WTC11 (cell line): ENCODE data around the gene MARS1. TPM values are rescaled to one million over a fixed set of nuclear protein-coding genes. Genes with fewer than 3 reads are reported as not detected.

ENCODE experiments used
- ATAC-seq: fragments of 200-7000 bp; cut with Tn5 transposase; 2 replicates; pipeline ENCODE4 v1.10.0; 2021; ENCODE audit warnings: mild to moderate bottlenecking, moderate library complexity
- CTCF ChIA-PET: fragments of 300-600 bp; sonication (Branson Sonifier 250); formaldehyde crosslinking; loops from one replicate; lab custom pipeline; 2021; ENCODE audit warnings: antibody characterized with exemption; lab: Charles Lee
- POLR2A ChIA-PET: fragments of 350-600 bp; sonication (Branson Sonifier 250); formaldehyde crosslinking; loops from one replicate; lab custom pipeline; 2021; ENCODE audit warnings: antibody characterized with exemption; lab: Charles Lee
- DNase-seq: peaks from one replicate; pipeline ENCODE4 v3.0.0; 2021; ENCODE audit warnings: low spot score
- H3K27ac Mint-ChIP-seq: 2 replicates; pipeline ENCODE4 v1.8.0; 2021; ENCODE audit warnings: mixed read lengths
- H3K27me3 Mint-ChIP-seq: 2 replicates; pipeline ENCODE4 v1.8.0; 2021; ENCODE audit warnings: low read depth, mild to moderate bottlenecking, moderate library complexity, mixed read lengths
- H3K36me3 Mint-ChIP-seq: 2 replicates; pipeline ENCODE4 v1.8.0; 2021; ENCODE audit warnings: mixed read lengths
- H3K4me1 Mint-ChIP-seq: 2 replicates; pipeline ENCODE4 v1.8.0; 2022; ENCODE audit warnings: mixed read lengths
- H3K4me3 Mint-ChIP-seq: 2 replicates; pipeline ENCODE4 v1.8.0; 2021; ENCODE audit warnings: mild to moderate bottlenecking, moderate library complexity, mixed read lengths
- H3K9me3 Mint-ChIP-seq: 2 replicates; pipeline ENCODE4 v1.8.0; 2021; ENCODE audit warnings: mixed read lengths
- ATF1 ChIP-seq: sonication (generic); formaldehyde crosslinking; IDR thresholded peaks from 2 replicates; pipeline ENCODE4 v1.8.1; 2023; ENCODE audit warnings: mild to moderate bottlenecking, moderate library complexity, missing genetic modification reagents
- E2F4 ChIP-seq: sonication (generic); formaldehyde crosslinking; IDR thresholded peaks from 2 replicates; pipeline ENCODE4 v1.8.1; 2022; ENCODE audit warnings: low read depth, mild to moderate bottlenecking, moderate library complexity, missing genetic modification reagents, borderline replicate concordance
- EMX1 ChIP-seq: fragments of 250-450 bp; sonication (Bioruptor Pico); IDR thresholded peaks from 2 replicates; pipeline ENCODE4 v1.8.0; 2021; ENCODE audit warnings: mild to moderate bottlenecking
- ESRRA ChIP-seq: sonication (generic); formaldehyde crosslinking; IDR thresholded peaks from 2 replicates; pipeline ENCODE4 v1.8.1; 2022; ENCODE audit warnings: mild to moderate bottlenecking, missing genetic modification reagents, borderline replicate concordance
- ETV6 ChIP-seq: sonication (generic); formaldehyde crosslinking; IDR thresholded peaks from 2 replicates; pipeline ENCODE4 v1.8.1; 2022; ENCODE audit warnings: mild to moderate bottlenecking, missing genetic modification reagents
- IRF2 ChIP-seq: sonication (generic); formaldehyde crosslinking; IDR thresholded peaks from 2 replicates; pipeline ENCODE4 v1.8.0; 2022; ENCODE audit warnings: low read depth, missing genetic modification reagents, borderline replicate concordance
- JUN ChIP-seq: sonication (generic); formaldehyde crosslinking; IDR thresholded peaks from 2 replicates; pipeline ENCODE4 v1.8.0; 2023; ENCODE audit warnings: mild to moderate bottlenecking, missing genetic modification reagents
- MLX ChIP-seq: sonication (generic); formaldehyde crosslinking; IDR thresholded peaks from 2 replicates; pipeline ENCODE4 v1.8.1; 2023; ENCODE audit warnings: mild to moderate bottlenecking, missing genetic modification reagents, moderate library complexity
- NR3C1 ChIP-seq: sonication (generic); formaldehyde crosslinking; conservative IDR thresholded peaks from 2 replicates; pipeline ENCODE4 v1.8.1; 2023; ENCODE audit warnings: low read depth, mild to moderate bottlenecking, missing genetic modification reagents
- OVOL2 ChIP-seq: fragments of 250-450 bp; sonication (Bioruptor Pico); IDR thresholded peaks from 2 replicates; pipeline ENCODE4 v1.9.0; 2021; ENCODE audit warnings: mild to moderate bottlenecking, borderline replicate concordance
- PRDM15 ChIP-seq: sonication (generic); formaldehyde crosslinking; IDR thresholded peaks from 2 replicates; pipeline ENCODE4 v1.8.0; 2022; ENCODE audit warnings: missing genetic modification reagents
- SMAD4 ChIP-seq: sonication (generic); formaldehyde crosslinking; IDR thresholded peaks from 2 replicates; pipeline ENCODE4 v1.8.0; 2022; ENCODE audit warnings: mild to moderate bottlenecking, missing genetic modification reagents
- TEAD4 ChIP-seq: sonication (generic); formaldehyde crosslinking; IDR thresholded peaks from 2 replicates; pipeline ENCODE4 v1.8.0; 2022; ENCODE audit warnings: mild to moderate bottlenecking, missing genetic modification reagents
- TP53 ChIP-seq: sonication (generic); formaldehyde crosslinking; IDR thresholded peaks from 2 replicates; pipeline ENCODE4 v1.8.1; 2023; ENCODE audit warnings: mild to moderate bottlenecking, missing genetic modification reagents
- ZNF232 ChIP-seq: sonication (generic); formaldehyde crosslinking; IDR thresholded peaks from 2 replicates; pipeline ENCODE4 v1.8.0; 2022; ENCODE audit warnings: mild to moderate bottlenecking, missing genetic modification reagents
- ZNF396 ChIP-seq: fragments of 250-450 bp; sonication (Bioruptor Pico); IDR thresholded peaks from 2 replicates; pipeline ENCODE4 v1.8.0; 2021; ENCODE audit warnings: mild to moderate bottlenecking, moderate library complexity, borderline replicate concordance
- ZSCAN18 ChIP-seq: fragments of 250-450 bp; sonication (Bioruptor Pico); IDR thresholded peaks from 2 replicates; pipeline ENCODE4 v2.1.2; 2022; ENCODE audit warnings: mild to moderate bottlenecking, moderate library complexity
- total RNA-seq: library from RNA; stranded (reverse); gene quantifications from 3 replicates; pipeline ENCODE4 v1.2.3, GENCODE V29; 2021
- TF ChIP-seq, protein P1 (sequence below): sonication (generic); formaldehyde crosslinking; IDR thresholded peaks from 2 replicates; pipeline ENCODE4 v1.8.1; 2023; ENCODE audit warnings: mild to moderate bottlenecking, missing genetic modification reagents, borderline replicate concordance
- TF ChIP-seq, protein P2 (sequence below): sonication (generic); formaldehyde crosslinking; IDR thresholded peaks from 2 replicates; pipeline ENCODE4 v1.8.0; 2023; ENCODE audit warnings: mild to moderate bottlenecking, missing genetic modification reagents

MARS1 gene
- total RNA-seq, 1 experiment from 2014 or later, result 367 TPM

DNA sequence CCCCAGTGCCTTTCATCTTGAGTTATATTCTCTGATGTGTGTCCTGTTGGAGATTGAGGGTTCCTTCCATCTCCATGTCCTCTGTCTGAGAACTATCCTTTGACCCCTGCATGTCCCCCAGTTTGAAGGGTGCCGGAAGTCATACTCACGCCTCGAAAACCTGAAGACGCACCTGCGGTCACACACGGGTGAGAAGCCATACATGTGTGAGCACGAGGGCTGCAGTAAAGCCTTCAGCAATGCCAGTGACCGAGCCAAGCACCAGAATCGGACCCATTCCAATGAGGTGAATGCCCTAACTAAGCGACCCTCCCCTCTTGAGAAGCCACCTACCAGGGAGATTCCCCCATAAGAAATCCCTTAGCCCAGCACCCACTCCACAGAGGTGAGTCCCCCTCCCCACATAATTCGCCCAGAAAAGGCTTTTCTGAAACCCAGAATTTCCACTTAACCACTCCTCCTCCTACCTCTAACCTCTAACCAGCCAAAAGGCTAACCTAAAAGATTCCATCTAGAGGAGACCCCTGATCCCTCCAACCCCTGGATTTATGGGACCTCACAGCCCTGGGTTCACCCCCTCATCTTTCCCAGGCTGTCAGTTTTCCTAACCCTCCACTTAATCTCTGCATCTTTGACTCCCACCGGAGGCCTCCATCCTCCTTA is 20.5 kb upstream of the MARS1 start (continued):
- no peak for TF ChIP-seq E2F4
- TF ChIP-seq TEAD4, result no peak
- no peak for TF ChIP-seq ATF1 (CRISPR knock-in tag)

DNA sequence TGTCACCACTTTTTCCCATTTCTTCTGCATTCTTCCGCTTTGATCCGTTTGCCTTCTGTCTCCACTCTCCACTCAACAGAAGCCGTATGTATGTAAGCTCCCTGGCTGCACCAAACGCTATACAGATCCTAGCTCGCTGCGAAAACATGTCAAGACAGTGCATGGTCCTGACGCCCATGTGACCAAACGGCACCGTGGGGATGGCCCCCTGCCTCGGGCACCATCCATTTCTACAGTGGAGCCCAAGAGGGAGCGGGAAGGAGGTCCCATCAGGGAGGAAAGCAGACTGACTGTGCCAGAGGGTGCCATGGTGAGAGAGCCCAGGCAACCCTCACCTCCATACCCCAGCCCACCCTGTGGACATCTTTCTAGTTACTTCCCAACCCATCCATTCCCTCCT is 20.0 kb upstream of the MARS1 start:
- ChIA-PET POLR2A (no interaction called here), CTCF (interaction anchor here (0.6 kb wide), 1 partner anchor 20 kb away, joined by 3 read pairs; the partner anchor contains the start of gene MARS1)
- Mint-ChIP-seq H3K27me3 (peaks cover 26% of the 10 kb centered on the region), H3K4me1 (peaks cover 6% of the 10 kb centered on the region), H3K27ac (no peak overlapping the region), H3K4me3 (no peak overlapping the region), H3K36me3 (0 out of 2 replicates have a peak, but pooled peaks cover 3% of the 10 kb centered on the region), H3K9me3 (no peaks in the 10 kb centered on the region)
- DNase-seq (no peak), ATAC-seq (no peak)
- TF ChIP-seq, protein P1, sequence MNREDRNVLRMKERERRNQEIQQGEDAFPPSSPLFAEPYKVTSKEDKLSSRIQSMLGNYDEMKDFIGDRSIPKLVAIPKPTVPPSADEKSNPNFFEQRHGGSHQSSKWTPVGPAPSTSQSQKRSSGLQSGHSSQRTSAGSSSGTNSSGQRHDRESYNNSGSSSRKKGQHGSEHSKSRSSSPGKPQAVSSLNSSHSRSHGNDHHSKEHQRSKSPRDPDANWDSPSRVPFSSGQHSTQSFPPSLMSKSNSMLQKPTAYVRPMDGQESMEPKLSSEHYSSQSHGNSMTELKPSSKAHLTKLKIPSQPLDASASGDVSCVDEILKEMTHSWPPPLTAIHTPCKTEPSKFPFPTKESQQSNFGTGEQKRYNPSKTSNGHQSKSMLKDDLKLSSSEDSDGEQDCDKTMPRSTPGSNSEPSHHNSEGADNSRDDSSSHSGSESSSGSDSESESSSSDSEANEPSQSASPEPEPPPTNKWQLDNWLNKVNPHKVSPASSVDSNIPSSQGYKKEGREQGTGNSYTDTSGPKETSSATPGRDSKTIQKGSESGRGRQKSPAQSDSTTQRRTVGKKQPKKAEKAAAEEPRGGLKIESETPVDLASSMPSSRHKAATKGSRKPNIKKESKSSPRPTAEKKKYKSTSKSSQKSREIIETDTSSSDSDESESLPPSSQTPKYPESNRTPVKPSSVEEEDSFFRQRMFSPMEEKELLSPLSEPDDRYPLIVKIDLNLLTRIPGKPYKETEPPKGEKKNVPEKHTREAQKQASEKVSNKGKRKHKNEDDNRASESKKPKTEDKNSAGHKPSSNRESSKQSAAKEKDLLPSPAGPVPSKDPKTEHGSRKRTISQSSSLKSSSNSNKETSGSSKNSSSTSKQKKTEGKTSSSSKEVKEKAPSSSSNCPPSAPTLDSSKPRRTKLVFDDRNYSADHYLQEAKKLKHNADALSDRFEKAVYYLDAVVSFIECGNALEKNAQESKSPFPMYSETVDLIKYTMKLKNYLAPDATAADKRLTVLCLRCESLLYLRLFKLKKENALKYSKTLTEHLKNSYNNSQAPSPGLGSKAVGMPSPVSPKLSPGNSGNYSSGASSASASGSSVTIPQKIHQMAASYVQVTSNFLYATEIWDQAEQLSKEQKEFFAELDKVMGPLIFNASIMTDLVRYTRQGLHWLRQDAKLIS (CRISPR knock-in tag), result no peak
- TF ChIP-seq IRF2 (CRISPR knock-in tag) (no peak), ETV6 (CRISPR knock-in tag) (no peak), NR3C1 (CRISPR knock-in tag) (no peak), MLX (CRISPR knock-in tag) (no peak), EMX1 (CRISPR knock-in tag) (no peak), TP53 (CRISPR knock-in tag) (no peak), ZSCAN18 (CRISPR knock-in tag) (no peak), ZNF396 (no peak), OVOL2 (no peak), PRDM15 (CRISPR knock-in tag) (no peak), ZNF232 (no peak), ESRRA (no peak), JUN (no peak), SMAD4 (CRISPR knock-in tag) (no peak)
- TF ChIP-seq, protein P2, sequence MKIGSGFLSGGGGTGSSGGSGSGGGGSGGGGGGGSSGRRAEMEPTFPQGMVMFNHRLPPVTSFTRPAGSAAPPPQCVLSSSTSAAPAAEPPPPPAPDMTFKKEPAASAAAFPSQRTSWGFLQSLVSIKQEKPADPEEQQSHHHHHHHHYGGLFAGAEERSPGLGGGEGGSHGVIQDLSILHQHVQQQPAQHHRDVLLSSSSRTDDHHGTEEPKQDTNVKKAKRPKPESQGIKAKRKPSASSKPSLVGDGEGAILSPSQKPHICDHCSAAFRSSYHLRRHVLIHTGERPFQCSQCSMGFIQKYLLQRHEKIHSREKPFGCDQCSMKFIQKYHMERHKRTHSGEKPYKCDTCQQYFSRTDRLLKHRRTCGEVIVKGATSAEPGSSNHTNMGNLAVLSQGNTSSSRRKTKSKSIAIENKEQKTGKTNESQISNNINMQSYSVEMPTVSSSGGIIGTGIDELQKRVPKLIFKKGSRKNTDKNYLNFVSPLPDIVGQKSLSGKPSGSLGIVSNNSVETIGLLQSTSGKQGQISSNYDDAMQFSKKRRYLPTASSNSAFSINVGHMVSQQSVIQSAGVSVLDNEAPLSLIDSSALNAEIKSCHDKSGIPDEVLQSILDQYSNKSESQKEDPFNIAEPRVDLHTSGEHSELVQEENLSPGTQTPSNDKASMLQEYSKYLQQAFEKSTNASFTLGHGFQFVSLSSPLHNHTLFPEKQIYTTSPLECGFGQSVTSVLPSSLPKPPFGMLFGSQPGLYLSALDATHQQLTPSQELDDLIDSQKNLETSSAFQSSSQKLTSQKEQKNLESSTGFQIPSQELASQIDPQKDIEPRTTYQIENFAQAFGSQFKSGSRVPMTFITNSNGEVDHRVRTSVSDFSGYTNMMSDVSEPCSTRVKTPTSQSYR, result no peak
